Dermis microvascular lymphatic vessel endothelial cell (primary cell): ENCODE results near the gene MED15. TPM values are rescaled to one million over a fixed set of nuclear protein-coding genes. Genes with fewer than 3 reads are reported as not detected.
"Not testable (repeated sequence)": the region's sequence is repeated elsewhere in the genome, so short reads cannot be mapped to it uniquely, and the experiment has no call there.

ENCODE experiments used
- DNase-seq, 2 donors: peaks; one replicate each; pipeline versions ENCODE4 v3.0.0 to v3.0.0-alpha.2; 2010; ENCODE audit warnings: low read depth in 2 of 2
- total RNA-seq: library from RNA; depleted of rRNA; stranded (reverse); fragments of >200 nt; gene quantifications from 2 replicates; pipeline ENCODE4 v1.2.1, GENCODE V29; 2014

MED15 gene
- total RNA-seq, 1 donor from 2014 or later = 21.3 TPM

GRCh38 chr22:20582171-20582511, 74.7 kb downstream of the MED15 start:
- no peak for DNase-seq

- no peak for DNase-seq
Observed at GRCh38 chr22:20582520-20583361, 75.3 kb downstream of the MED15 start.

GRCh38 chr22:20583471-20583922, 76.1 kb downstream of the MED15 start:
- peak in 1 of 2 donors; percentile 15 for DNase-seq

- no peak for DNase-seq
Observed at GRCh38 chr22:20584029-20584871, 76.8 kb downstream of the MED15 start.

- no peak for DNase-seq
Observed at GRCh38 chr22:20584872-20585638, 77.6 kb downstream of the MED15 start.

GRCh38 chr22:20585639-20586402, 78.4 kb downstream of the MED15 start:
- no peak for DNase-seq

GRCh38 chr22:20586403-20586745, 79.0 kb downstream of the MED15 start:
- no peak for DNase-seq

- no peak for DNase-seq
Observed at GRCh38 chr22:20587206-20587958, 80.0 kb downstream of the MED15 start.

GRCh38 chr22:20588092-20588842, 80.9 kb downstream of the MED15 start:
- DNase-seq = no peak

- no peak for DNase-seq
Observed at GRCh38 chr22:20588843-20589581, 81.6 kb downstream of the MED15 start.

- DNase-seq = no peak
Observed at GRCh38 chr22:20589614-20590476, 82.4 kb downstream of the MED15 start.

- no peak for DNase-seq
Observed at GRCh38 chr22:20590477-20591294, 83.3 kb downstream of the MED15 start.

- no peak for DNase-seq
Observed at GRCh38 chr22:20591295-20591645, 83.9 kb downstream of the MED15 start.

- no peak for DNase-seq
Observed at GRCh38 chr22:20591660-20592310, 84.4 kb downstream of the MED15 start.

- not testable (repeated sequence) for DNase-seq
Observed at GRCh38 chr22:20594038-20594437, 86.6 kb downstream of the MED15 start.

- DNase-seq = not testable (repeated sequence)
Observed at GRCh38 chr22:20594486-20594885, 87.1 kb downstream of the MED15 start.

- no peak for DNase-seq
Observed at GRCh38 chr22:20595461-20595860, 88.1 kb downstream of the MED15 start.
